Measurements from ENCODE around the gene PAK3. TPM values are rescaled to one million over a fixed set of nuclear protein-coding genes. Genes with fewer than 3 reads are reported as not detected.

PAK3 gene
- total and polyA plus RNA-seq, 2 donors (not counting 3 experiments of a cell fraction or from before 2014, with no cell fraction given): 0.01 to 0.15 TPM

DNA sequence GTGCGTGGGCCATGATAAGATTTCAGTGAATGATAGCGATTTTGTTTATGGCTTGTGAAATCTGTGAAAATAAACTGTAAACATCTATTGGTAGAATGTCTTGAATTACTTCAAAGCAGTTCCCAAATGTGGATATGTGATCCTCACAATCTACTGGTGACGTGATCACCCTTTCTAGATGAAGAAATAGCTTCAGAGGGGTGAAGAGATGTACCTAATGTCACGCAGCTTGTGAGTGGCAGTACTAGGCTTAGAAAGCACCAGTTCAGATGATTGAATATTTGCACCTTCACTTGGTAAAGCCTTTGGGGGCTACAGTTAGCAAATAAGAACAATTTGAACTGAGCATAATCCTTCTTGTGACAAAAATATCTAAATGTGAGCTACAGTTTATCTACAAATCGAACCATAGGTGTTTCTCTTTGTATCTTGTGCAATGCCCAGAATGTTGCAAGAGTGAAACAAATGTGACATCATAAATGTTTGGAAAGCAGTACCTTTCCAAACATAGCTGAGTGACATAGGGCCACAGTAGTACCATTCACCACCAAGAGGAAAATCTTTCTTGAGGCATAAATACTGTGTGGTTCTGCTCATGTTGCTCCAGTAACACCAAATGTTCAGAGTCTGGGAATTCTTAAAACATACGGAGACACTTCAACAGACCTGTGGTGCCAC lies 14.2 kb downstream of the PAK3 start:
- no TSS peak for BruUV-seq (replicated peaks)

More for the DNA sequence above, 14.2 kb downstream of the PAK3 start:
- ChIA-PET CTCF (interaction anchor here (1.1 kb wide), 1 partner anchor 11 kb away, joined by 3 read pairs; no protein-coding TSS in a partner anchor), POLR2A (no interaction called here)
- H3K9ac ChIP-seq (replicated peaks; ENCODE audit: extremely low read depth, insufficient read depth, low read length): no peak overlapping the region
- H3K9me3 ChIP-seq (replicated peaks; ENCODE audit: control insufficient read depth, insufficient read depth, low read length): no peaks in the 10 kb centered on the region
- H3K79me2 ChIP-seq (ENCODE audit: control insufficient read depth, insufficient read depth, low read length): no peaks in the 10 kb centered on the region
- H3K9me1 ChIP-seq (replicated peaks; ENCODE audit: control insufficient read depth, extremely low read depth, insufficient read depth, low read length): no peaks in the 10 kb centered on the region
- no peak overlapping the region for H2AFZ ChIP-seq (ENCODE audit: low read depth, low read length)
- FAIRE-seq (no peak), DNase-seq (ENCODE audit: low read depth, low spot score) (no peak)
- H3K27me3 ChIP-seq (ENCODE audit: control insufficient read depth in 2 of 2, insufficient read depth in 2 of 2, low read length in 2 of 2): no peaks in the 10 kb centered on the region
- H3K4me2 ChIP-seq (ENCODE audit: insufficient read depth, low read length): no peak overlapping the region
- intact Hi-C loops (cut with micrococcal nuclease) (no loop called here), dilution Hi-C loops (cut with MboI; ENCODE audit: extremely low pct_ligation_motif_present, low sequenced_read_pairs) (no loop called here)
- TF ChIP-seq MYC (IDR thresholded peaks at IDR 0.05; ENCODE audit: low read depth, low read length) (no peak), FOS (IDR thresholded peaks at IDR 0.05; ENCODE audit: borderline replicate concordance, insufficient read depth, low read length) (no peak), POLR2A (IDR thresholded peaks at IDR 0.05; ENCODE audit: low read depth, low read length) (no peak), EZH2 (IDR thresholded peaks at IDR 0.05; ENCODE audit: borderline replicate concordance, low read depth, low read length, severe bottlenecking) (no peak), POLR2AphosphoS5 (IDR thresholded peaks at IDR 0.05; ENCODE audit: insufficient read depth, low read depth, low read length) (no peak), GATA2 (IDR thresholded peaks at IDR 0.05; ENCODE audit: insufficient read depth, insufficient read length, low read depth, low read length) (no peak), JUN (IDR thresholded peaks at IDR 0.05; ENCODE audit: borderline replicate concordance, insufficient read depth, insufficient read length, low read depth) (no peak)
- TF ChIP-seq, protein P1, sequence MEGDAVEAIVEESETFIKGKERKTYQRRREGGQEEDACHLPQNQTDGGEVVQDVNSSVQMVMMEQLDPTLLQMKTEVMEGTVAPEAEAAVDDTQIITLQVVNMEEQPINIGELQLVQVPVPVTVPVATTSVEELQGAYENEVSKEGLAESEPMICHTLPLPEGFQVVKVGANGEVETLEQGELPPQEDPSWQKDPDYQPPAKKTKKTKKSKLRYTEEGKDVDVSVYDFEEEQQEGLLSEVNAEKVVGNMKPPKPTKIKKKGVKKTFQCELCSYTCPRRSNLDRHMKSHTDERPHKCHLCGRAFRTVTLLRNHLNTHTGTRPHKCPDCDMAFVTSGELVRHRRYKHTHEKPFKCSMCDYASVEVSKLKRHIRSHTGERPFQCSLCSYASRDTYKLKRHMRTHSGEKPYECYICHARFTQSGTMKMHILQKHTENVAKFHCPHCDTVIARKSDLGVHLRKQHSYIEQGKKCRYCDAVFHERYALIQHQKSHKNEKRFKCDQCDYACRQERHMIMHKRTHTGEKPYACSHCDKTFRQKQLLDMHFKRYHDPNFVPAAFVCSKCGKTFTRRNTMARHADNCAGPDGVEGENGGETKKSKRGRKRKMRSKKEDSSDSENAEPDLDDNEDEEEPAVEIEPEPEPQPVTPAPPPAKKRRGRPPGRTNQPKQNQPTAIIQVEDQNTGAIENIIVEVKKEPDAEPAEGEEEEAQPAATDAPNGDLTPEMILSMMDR (IDR thresholded peaks at IDR 0.05; ENCODE audit: extremely low read depth in 1 of 2, insufficient read depth in 1 of 2, low read depth in 1 of 2, low read length in 2 of 2): no peak
- TF ChIP-seq, protein P2, sequence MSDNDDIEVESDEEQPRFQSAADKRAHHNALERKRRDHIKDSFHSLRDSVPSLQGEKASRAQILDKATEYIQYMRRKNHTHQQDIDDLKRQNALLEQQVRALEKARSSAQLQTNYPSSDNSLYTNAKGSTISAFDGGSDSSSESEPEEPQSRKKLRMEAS (IDR thresholded peaks at IDR 0.05; ENCODE audit: insufficient read depth, insufficient read length): no peak
- H3K27ac ChIP-seq (ENCODE audit: insufficient read depth, low read depth, low read length): no peak overlapping the region
- no peaks in the 10 kb centered on the region for H4K20me1 ChIP-seq (replicated peaks; ENCODE audit: control insufficient read depth, extremely low read depth, insufficient read depth, low read length)
- no peaks in the 10 kb centered on the region for H3K4me1 ChIP-seq (ENCODE audit: control insufficient read depth, extremely low read depth, insufficient read depth, low read length)
- no peaks in the 10 kb centered on the region for H3K36me3 ChIP-seq (ENCODE audit: control insufficient read depth in 2 of 2, extremely low read depth in 1 of 2, insufficient read depth in 2 of 2, low read length in 2 of 2)
- H3K4me3 ChIP-seq (replicated peaks in 1 of 3; ENCODE audit: insufficient read depth in 1 of 3, low read depth in 1 of 3, low read length in 3 of 3): no peak overlapping the region
